T47D (cell line): ENCODE results near the gene CREG1.

ENCODE experiments used
- DNase-seq, 2 experiments: peaks; one replicate each; pipeline versions ENCODE4 v3.0.0 to v3.0.0-alpha.2; 2011 to 2012; ENCODE audit warnings: low read depth in 1 of 2, low spot score in 1 of 2
- JUND ChIP-seq: IDR thresholded peaks from 2 replicates; pipeline ENCODE4 v1.6.1; 2012; ENCODE audit warnings: low read depth
- in situ Hi-C: cut with HindIII; loops from 2 replicates; pipeline ENCODE4 v1.10.0; 2016; ENCODE audit warnings: low sequenced_read_pairs, low pct_unique_long_range_greater_than_20kb

The CREG1 gene

GRCh38 chr1:167533851-167534300 is 19.7 kb downstream of the CREG1 start:
- in situ Hi-C loops = no loop called here
- TF ChIP-seq JUND = no peak
- DNase-seq = peak; percentile 84 to 85

GRCh38 chr1:167532964-167533824 is 20.4 kb downstream of the CREG1 start:
- no peak for TF ChIP-seq JUND
- no peak for DNase-seq
- in situ Hi-C loops = no loop called here

GRCh38 chr1:167532375-167532774 is 21.2 kb downstream of the CREG1 start:
- TF ChIP-seq JUND = no peak
- in situ Hi-C loops = no loop called here
- DNase-seq = no peak

GRCh38 chr1:167529829-167530474 is 23.6 kb downstream of the CREG1 start:
- DNase-seq = no peak
- in situ Hi-C loops = no loop called here
- TF ChIP-seq JUND = no peak

- in situ Hi-C loops = no loop called here
- no peak for DNase-seq
- no peak for TF ChIP-seq JUND
Measured at GRCh38 chr1:167528057-167528728, 25.4 kb downstream of the CREG1 start.

GRCh38 chr1:167526667-167527383 is 26.7 kb downstream of the CREG1 start:
- TF ChIP-seq JUND = no peak
- DNase-seq = no peak
- in situ Hi-C loops = no loop called here

GRCh38 chr1:167524651-167525050 is 28.9 kb downstream of the CREG1 start:
- no peak for TF ChIP-seq JUND
- in situ Hi-C loops = no loop called here
- DNase-seq = no peak

GRCh38 chr1:167522246-167522645 is 31.3 kb downstream of the CREG1 start:
- in situ Hi-C loops = no loop called here
- TF ChIP-seq JUND = no peak
- DNase-seq = no peak

GRCh38 chr1:167520711-167521206 is 32.8 kb downstream of the CREG1 start:
- no peak for DNase-seq
- in situ Hi-C loops = no loop called here
- no peak for TF ChIP-seq JUND

GRCh38 chr1:167518331-167518700 is 35.2 kb downstream of the CREG1 start, which contains the start of gene CD247:
Gene CD247, minus strand, starts transcription at chr1:167518529. Its CDS starts 64 bp downstream, at chr1:167518465.
- in situ Hi-C loops = no loop called here
- TF ChIP-seq JUND = no peak
- no peak for DNase-seq

GRCh38 chr1:167517535-167518330 is 35.8 kb downstream of the CREG1 start:
- DNase-seq = no peak
- in situ Hi-C loops = no loop called here
- TF ChIP-seq JUND = no peak
